ENCODE measurements around the gene OTUB1.

The OTUB1 gene

DNA sequence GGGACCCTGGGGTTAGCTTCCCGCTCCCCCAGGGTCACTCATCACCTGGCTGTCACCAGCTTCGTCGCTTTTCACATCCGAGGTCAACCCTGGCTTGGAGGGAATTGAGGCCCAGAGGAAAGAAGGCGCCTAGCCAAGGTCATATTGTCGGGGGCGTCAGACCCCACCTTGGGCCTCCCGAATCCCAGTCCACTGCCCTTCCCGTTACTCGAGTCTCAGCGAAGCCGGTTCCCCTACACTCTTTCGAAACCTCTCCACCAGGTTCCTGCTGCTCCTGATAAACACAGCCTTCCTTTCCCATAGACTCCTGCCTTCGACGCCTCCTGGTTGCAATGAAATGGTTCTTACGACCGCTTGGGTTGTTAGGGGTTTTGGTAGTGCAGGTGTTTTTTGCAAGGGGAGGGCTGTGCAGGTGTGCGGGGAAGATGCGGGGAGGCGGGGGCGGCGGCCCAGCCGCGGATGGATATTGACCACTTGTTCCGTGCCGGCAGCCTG, 46.8 kb upstream of the OTUB1 start:
- H3K9me3 ChIP-seq (ENCODE audit: insufficient read depth, low read length): no peaks in the 10 kb centered on the region
- H3K27me3 ChIP-seq (ENCODE audit: low read depth, low read length): no peaks in the 10 kb centered on the region
- peak overlapping the region; percentile 96 for H3K4me3 ChIP-seq (ENCODE audit: low read length)
- H3K4me2 ChIP-seq (ENCODE audit: low read length): peak overlapping the region; percentile 90
- 0 out of 2 replicates have a peak overlapping the region, but pooled peaks have one; percentile 26 for H2AFZ ChIP-seq (ENCODE audit: low read depth, low read length)
- H3K36me3 ChIP-seq (replicated peaks; ENCODE audit: low read depth, low read length): peaks cover 9% of the 10 kb centered on the region
- peaks cover 13% of the 10 kb centered on the region; the same call in 1 of the 2 replicates for H4K20me1 ChIP-seq (ENCODE audit: insufficient read depth, low read length)
- peak overlapping the region; percentile 88 for H3K9ac ChIP-seq (ENCODE audit: low read length)
- peak overlapping the region; percentile 52; the same call in 1 of the 2 replicates for H3K27ac ChIP-seq (ENCODE audit: low read length)
- H3K4me1 ChIP-seq (ENCODE audit: low read length): peaks cover 17% of the 10 kb centered on the region
- peaks cover 51% of the 10 kb centered on the region for H3K79me2 ChIP-seq (ENCODE audit: low read length)
- TF ChIP-seq EZH2phosphoT487 (IDR thresholded peaks at IDR 0.05; ENCODE audit: low read depth): no peak
- TF ChIP-seq, protein P1, sequence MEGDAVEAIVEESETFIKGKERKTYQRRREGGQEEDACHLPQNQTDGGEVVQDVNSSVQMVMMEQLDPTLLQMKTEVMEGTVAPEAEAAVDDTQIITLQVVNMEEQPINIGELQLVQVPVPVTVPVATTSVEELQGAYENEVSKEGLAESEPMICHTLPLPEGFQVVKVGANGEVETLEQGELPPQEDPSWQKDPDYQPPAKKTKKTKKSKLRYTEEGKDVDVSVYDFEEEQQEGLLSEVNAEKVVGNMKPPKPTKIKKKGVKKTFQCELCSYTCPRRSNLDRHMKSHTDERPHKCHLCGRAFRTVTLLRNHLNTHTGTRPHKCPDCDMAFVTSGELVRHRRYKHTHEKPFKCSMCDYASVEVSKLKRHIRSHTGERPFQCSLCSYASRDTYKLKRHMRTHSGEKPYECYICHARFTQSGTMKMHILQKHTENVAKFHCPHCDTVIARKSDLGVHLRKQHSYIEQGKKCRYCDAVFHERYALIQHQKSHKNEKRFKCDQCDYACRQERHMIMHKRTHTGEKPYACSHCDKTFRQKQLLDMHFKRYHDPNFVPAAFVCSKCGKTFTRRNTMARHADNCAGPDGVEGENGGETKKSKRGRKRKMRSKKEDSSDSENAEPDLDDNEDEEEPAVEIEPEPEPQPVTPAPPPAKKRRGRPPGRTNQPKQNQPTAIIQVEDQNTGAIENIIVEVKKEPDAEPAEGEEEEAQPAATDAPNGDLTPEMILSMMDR (IDR thresholded peaks at IDR 0.05; ENCODE audit: low read depth, low read length): no peak

DNA sequence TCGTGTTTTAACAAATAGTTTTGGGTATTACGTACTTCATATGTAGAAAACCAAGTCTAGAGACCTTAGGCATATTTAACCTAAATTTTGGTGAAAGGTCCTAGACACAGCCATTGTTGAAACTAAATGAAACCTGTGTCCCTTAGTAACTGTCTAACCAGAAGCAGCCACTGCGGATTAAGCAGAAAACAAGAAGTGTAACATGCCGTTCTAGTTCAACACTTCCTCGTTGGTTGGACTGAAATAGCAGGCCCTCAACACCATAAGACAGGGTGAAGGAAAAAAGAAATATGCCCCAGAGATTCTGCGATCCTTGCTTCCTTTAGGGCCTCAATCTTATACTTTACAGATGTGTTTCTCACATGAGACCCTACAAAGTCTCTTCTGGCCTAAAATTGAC, 45.5 kb upstream of the OTUB1 start:
- peaks cover 9% of the 10 kb centered on the region for H3K36me3 ChIP-seq (replicated peaks; ENCODE audit: low read depth, low read length)
- H3K9me3 ChIP-seq (ENCODE audit: insufficient read depth, low read length): no peaks in the 10 kb centered on the region
- H3K27me3 ChIP-seq (ENCODE audit: low read depth, low read length): no peaks in the 10 kb centered on the region
- H3K79me2 ChIP-seq (ENCODE audit: low read length): peaks cover 51% of the 10 kb centered on the region
- TF ChIP-seq EZH2phosphoT487 (IDR thresholded peaks at IDR 0.05; ENCODE audit: low read depth): no peak
- TF ChIP-seq, protein P1 (IDR thresholded peaks at IDR 0.05; ENCODE audit: low read depth, low read length): no peak
- H3K4me2 ChIP-seq (ENCODE audit: low read length): no peak overlapping the region
- no peak overlapping the region for H3K4me3 ChIP-seq (ENCODE audit: low read length)
- no peak overlapping the region for H3K9ac ChIP-seq (ENCODE audit: low read length)
- H3K4me1 ChIP-seq (ENCODE audit: low read length): peaks cover 17% of the 10 kb centered on the region
- H2AFZ ChIP-seq (ENCODE audit: low read depth, low read length): no peak overlapping the region
- no peak overlapping the region for H3K27ac ChIP-seq (ENCODE audit: low read length)
- peaks cover 19% of the 10 kb centered on the region for H4K20me1 ChIP-seq (ENCODE audit: insufficient read depth, low read length)

DNA sequence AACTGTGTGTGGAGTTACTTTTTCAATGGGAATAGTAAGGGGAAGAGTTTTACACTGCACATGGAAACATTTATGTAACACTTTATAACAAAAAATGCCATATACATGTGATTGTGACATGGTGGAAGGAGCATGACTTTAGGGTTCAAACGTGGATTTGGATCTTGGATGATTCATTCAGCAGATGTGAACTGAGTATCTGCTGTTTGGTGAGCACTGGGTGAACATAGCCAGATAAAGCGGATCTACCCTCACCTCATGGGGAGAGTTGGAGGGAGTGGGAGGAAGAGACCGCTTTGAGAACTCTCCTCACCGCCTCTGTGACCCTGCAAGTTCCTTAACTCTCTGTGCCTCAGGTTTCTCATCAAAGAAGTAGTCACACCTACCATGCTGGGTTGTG, 44.3 kb upstream of the OTUB1 start:
- Histone ChIP-seq H2AFZ (ENCODE audit: low read depth, low read length) (no peak overlapping the region), H3K27me3 (ENCODE audit: low read depth, low read length) (no peaks in the 10 kb centered on the region), H3K79me2 (ENCODE audit: low read length) (peaks cover 51% of the 10 kb centered on the region), H3K9me3 (ENCODE audit: insufficient read depth, low read length) (no peaks in the 10 kb centered on the region), H3K4me1 (ENCODE audit: low read length) (peaks cover 17% of the 10 kb centered on the region), H3K9ac (ENCODE audit: low read length) (no peak overlapping the region), H3K36me3 (replicated peaks; ENCODE audit: low read depth, low read length) (peaks cover 12% of the 10 kb centered on the region), H4K20me1 (ENCODE audit: insufficient read depth, low read length) (peaks cover 19% of the 10 kb centered on the region), H3K4me2 (ENCODE audit: low read length) (no peak overlapping the region), H3K4me3 (ENCODE audit: low read length) (no peak overlapping the region), H3K27ac (ENCODE audit: low read length) (no peak overlapping the region)
- TF ChIP-seq, protein P1 (IDR thresholded peaks at IDR 0.05; ENCODE audit: low read depth, low read length): no peak
- TF ChIP-seq EZH2phosphoT487 (IDR thresholded peaks at IDR 0.05; ENCODE audit: low read depth): no peak

DNA sequence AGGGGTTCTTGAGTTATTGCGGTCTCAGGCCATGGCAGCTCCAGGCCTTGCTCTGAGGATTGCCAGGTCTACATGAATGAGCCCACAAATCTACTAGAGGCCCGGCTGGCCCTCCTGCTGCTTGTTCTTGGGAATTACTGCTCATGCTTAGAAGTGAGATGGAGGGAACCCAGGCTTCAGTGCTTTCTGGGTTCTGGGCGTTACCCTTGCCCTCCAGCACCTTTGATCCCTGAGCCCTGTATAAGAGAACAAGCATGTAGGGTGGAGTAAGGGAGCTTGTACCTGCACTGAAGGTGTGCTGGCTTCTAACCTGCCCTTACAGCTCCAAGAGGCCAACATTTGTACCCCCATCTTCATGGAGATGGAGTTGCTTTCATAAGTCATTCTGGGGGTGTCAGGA, 43.4 kb upstream of the OTUB1 start:
- H3K79me2 ChIP-seq (ENCODE audit: low read length): peaks cover 51% of the 10 kb centered on the region
- H3K27me3 ChIP-seq (ENCODE audit: low read depth, low read length): no peaks in the 10 kb centered on the region
- H4K20me1 ChIP-seq (ENCODE audit: insufficient read depth, low read length): peaks cover 19% of the 10 kb centered on the region
- no peaks in the 10 kb centered on the region for H3K9me3 ChIP-seq (ENCODE audit: insufficient read depth, low read length)
- H3K4me2 ChIP-seq (ENCODE audit: low read length): no peak overlapping the region
- no peak overlapping the region for H3K27ac ChIP-seq (ENCODE audit: low read length)
- no peak overlapping the region for H3K4me3 ChIP-seq (ENCODE audit: low read length)
- H3K9ac ChIP-seq (ENCODE audit: low read length): no peak overlapping the region
- TF ChIP-seq, protein P1 (IDR thresholded peaks at IDR 0.05; ENCODE audit: low read depth, low read length): no peak
- no peak for TF ChIP-seq EZH2phosphoT487 (IDR thresholded peaks at IDR 0.05; ENCODE audit: low read depth)
- H3K4me1 ChIP-seq (ENCODE audit: low read length): peaks cover 13% of the 10 kb centered on the region
- no peak overlapping the region for H2AFZ ChIP-seq (ENCODE audit: low read depth, low read length)
- H3K36me3 ChIP-seq (replicated peaks; ENCODE audit: low read depth, low read length): peaks cover 13% of the 10 kb centered on the region

All from OCI-LY3 (cell line).